ENCODE data around the gene AKAP10. TPM values are rescaled to one million over a fixed set of nuclear protein-coding genes. Genes with fewer than 3 reads are reported as not detected.

Gene AKAP10
- total and polyA plus RNA-seq, 2 of the 4 experiments (the other 2 are of a cell fraction): 12.7 to 18.6 TPM

- Histone ChIP-seq H3K27me3 (ENCODE audit: control insufficient read depth, insufficient read depth, low read length) (peaks cover 28% of the 10 kb centered on the region), H3K27ac (ENCODE audit: insufficient read depth, low read length) (no peak overlapping the region), H2BK5ac (ENCODE audit: low read depth, low read length, poor library complexity, severe bottlenecking) (no peak overlapping the region), H3K18ac (ENCODE audit: low read depth, low read length) (no peak overlapping the region), H2AK9ac (replicated peaks; ENCODE audit: low read depth, low read length, poor library complexity) (no peak overlapping the region), H3K4me2 (ENCODE audit: low read depth, low read length) (no peak overlapping the region), H4K8ac (ENCODE audit: low read depth in 2 of 2, low read length in 2 of 2) (no peak overlapping the region), H4K20me1 (ENCODE audit: insufficient read depth, low read length) (no peaks in the 10 kb centered on the region), H3K9ac (ENCODE audit: low read depth, low read length) (no peak overlapping the region), H3K4me1 (ENCODE audit: control insufficient read depth, insufficient read depth, low read length) (no peaks in the 10 kb centered on the region), H3K9me3 (ENCODE audit: control insufficient read depth, insufficient read depth, low read length) (no peaks in the 10 kb centered on the region), H2BK20ac (ENCODE audit: low read depth, low read length) (no peak overlapping the region), H3K23ac (ENCODE audit: low read depth, low read length) (no peak overlapping the region), H2BK15ac (ENCODE audit: low read depth, low read length) (no peak overlapping the region), H3K4me3 (ENCODE audit: insufficient read depth, low read depth, low read length) (no peak overlapping the region), H3K9me1 (ENCODE audit: insufficient read depth, low read length) (no peaks in the 10 kb centered on the region), H3K79me1 (ENCODE audit: low read depth in 1 of 2, low read length in 2 of 2) (no peaks in the 10 kb centered on the region), H3K14ac (replicated peaks; ENCODE audit: low read depth, low read length) (no peak overlapping the region), H4K5ac (ENCODE audit: low read depth, low read length) (no peak overlapping the region), H2AFZ (replicated peaks; ENCODE audit: low read length, poor library complexity) (no peak overlapping the region), H2BK120ac (ENCODE audit: low read depth, low read length) (no peak overlapping the region), H4K91ac (ENCODE audit: insufficient read depth, low read depth, low read length) (no peak overlapping the region), H3K36me3 (ENCODE audit: control insufficient read depth, insufficient read depth, low read length) (no peaks in the 10 kb centered on the region), H3K56ac (ENCODE audit: extremely low read depth, insufficient read depth, low read length) (no peak overlapping the region), H3K4ac (ENCODE audit: low read depth, low read length) (no peak overlapping the region), H2AK5ac (ENCODE audit: low read depth, low read length) (no peak overlapping the region)
- ChIA-PET POLR2A (ENCODE audit: unreplicated experiment) (interaction anchor here (0.6 kb wide), 2 partner anchors 121 to 774 kb away, joined by 4 to 7 read pairs; no protein-coding TSS in a partner anchor), CTCF (interaction anchor here (0.6 kb wide), 3 partner anchors 52 to 528 kb away, joined by 3 to 6 read pairs (median 5); no protein-coding TSS in a partner anchor)
- TF ChIP-seq POLR2A (IDR thresholded peaks at IDR 0.05; ENCODE audit: low read depth, low read length) (no peak), RAD21 (IDR thresholded peaks at IDR 0.05; ENCODE audit: low read length) (no peak), CHD1 (IDR thresholded peaks at IDR 0.05; ENCODE audit: low read depth, low read length) (no peak), SMC3 (IDR thresholded peaks at IDR 0.05; ENCODE audit: low read depth, low read length) (no peak), USF2 (IDR thresholded peaks at IDR 0.05; ENCODE audit: low read depth, low read length) (no peak), CEBPB (IDR thresholded peaks at IDR 0.05; ENCODE audit: low read depth, low read length) (no peak)
- ATAC-seq (ENCODE audit: low read depth): no peak
- no CpG with 5 or more reads among the region's 2 CpGs for WGBS, 2 experiments (ENCODE audit: extremely low coverage in 2 of 2, insufficient read length in 1 of 2)
- no TSS peak for BruUV-seq (replicated peaks)
- in situ Hi-C loops (cut with MboI; ENCODE audit: low sequenced_read_pairs) (no loop called here), intact Hi-C loops (cut with micrococcal nuclease) (no loop called here), dilution Hi-C loops (cut with HindIII; ENCODE audit: low sequenced_read_pairs, unreplicated experiment) (no loop called here)
- no peak for DNase-seq
Measured at GRCh38 chr17:20012017-20012536, 34.4 kb upstream of the AKAP10 start.
